H9 (cell line): ENCODE data around the gene ANK3. TPM values are rescaled to one million over a fixed set of nuclear protein-coding genes. Genes with fewer than 3 reads are reported as not detected.
A peak's percentile ranks its signal among the peaks of the same experiment; 100 is the strongest.

Source experiments
- DNase-seq: peaks from one replicate; pipeline ENCODE4 v3.0.0-alpha.2; 2017
- H2AFZ ChIP-seq: one replicate; pipeline ENCODE4 v1.6.1; 2013; ENCODE audit warnings: mild to moderate bottlenecking, low read length, control low read depth, moderate library complexity
- H2AK5ac ChIP-seq: 2 replicates; pipeline ENCODE4 v1.6.1; 2013; ENCODE audit warnings: low read length, control low read depth, mixed read lengths; ENCODE audit not compliant: insufficient read length
- H2BK120ac ChIP-seq: one replicate; pipeline ENCODE4 v1.6.1; 2013; ENCODE audit warnings: low read depth, mild to moderate bottlenecking, low read length, control low read depth, inconsistent platforms; ENCODE audit not compliant: poor library complexity, severe bottlenecking
- H2BK12ac ChIP-seq: 2 replicates; pipeline ENCODE4 v1.6.1; 2013; ENCODE audit warnings: low read length, control low read depth, mixed read lengths, low read depth; ENCODE audit not compliant: insufficient read length
- H2BK15ac ChIP-seq: 2 replicates; pipeline ENCODE4 v1.6.1; 2013; ENCODE audit warnings: low read depth, low read length, control low read depth
- H2BK20ac ChIP-seq: one replicate; pipeline ENCODE4 v1.6.1; 2013; ENCODE audit warnings: low read depth, mild to moderate bottlenecking, low read length, control low read depth, inconsistent platforms; ENCODE audit not compliant: poor library complexity, severe bottlenecking
- H2BK5ac ChIP-seq: 2 replicates; pipeline ENCODE4 v1.6.1; 2013; ENCODE audit warnings: low read length, control low read depth, mixed read lengths; ENCODE audit not compliant: insufficient read length
- H3K14ac ChIP-seq: 2 replicates; pipeline ENCODE4 v1.6.1; 2013; ENCODE audit warnings: low read length, control low read depth; ENCODE audit not compliant: insufficient read depth
- H3K18ac ChIP-seq: 2 replicates; pipeline ENCODE4 v1.6.1; 2013; ENCODE audit warnings: low read depth, mild to moderate bottlenecking, mixed read lengths, low read length, control low read depth; ENCODE audit not compliant: insufficient read length
- H3K23ac ChIP-seq: 2 replicates; pipeline ENCODE4 v1.6.1; 2013; ENCODE audit warnings: low read length, control low read depth, mixed read lengths, low read depth; ENCODE audit not compliant: insufficient read length
- H3K23me2 ChIP-seq: 2 replicates; pipeline ENCODE4 v1.6.1; 2013; ENCODE audit warnings: low read depth, mild to moderate bottlenecking, mixed read lengths, low read length, control low read depth; ENCODE audit not compliant: insufficient read length, poor library complexity, severe bottlenecking
- H3K27ac ChIP-seq: 2 replicates; pipeline ENCODE4 v1.5.1; 2013; ENCODE audit warnings: low read length, control low read depth, mixed read lengths, low read depth; ENCODE audit not compliant: insufficient read length
- H3K27me3 ChIP-seq: 2 replicates; pipeline ENCODE4 v1.6.1; 2013; ENCODE audit warnings: low read length, control low read depth, inconsistent platforms; ENCODE audit not compliant: insufficient read depth
- H3K4ac ChIP-seq: 2 replicates; pipeline ENCODE4 v1.6.1; 2013; ENCODE audit warnings: low read depth, mild to moderate bottlenecking, control low read depth, inconsistent platforms, low read length, moderate library complexity
- H3K4me1 ChIP-seq: 2 replicates; pipeline ENCODE4 v1.6.1; 2013; ENCODE audit warnings: low read length, control low read depth, inconsistent platforms; ENCODE audit not compliant: insufficient read depth
- H3K4me2 ChIP-seq: 2 replicates; pipeline ENCODE4 v1.6.1; 2013; ENCODE audit warnings: low read length, control low read depth, mixed read lengths; ENCODE audit not compliant: insufficient read length, insufficient read depth
- H3K56ac ChIP-seq: 2 replicates; pipeline ENCODE4 v1.6.1; 2013; ENCODE audit warnings: low read depth, mild to moderate bottlenecking, mixed read lengths, low read length, control low read depth; ENCODE audit not compliant: insufficient read length
- H3K79me1 ChIP-seq: 2 replicates; pipeline ENCODE4 v1.6.1; 2013; ENCODE audit warnings: low read depth, mild to moderate bottlenecking, moderate library complexity, low read length, control low read depth, inconsistent platforms; ENCODE audit not compliant: insufficient read depth, poor library complexity, severe bottlenecking
- H3K79me2 ChIP-seq: 2 replicates; pipeline ENCODE4 v1.6.1; 2013; ENCODE audit warnings: low read length, control low read depth, inconsistent platforms; ENCODE audit not compliant: insufficient read depth
- H3K9ac ChIP-seq: 2 replicates; pipeline ENCODE4 v1.6.1; 2013; ENCODE audit warnings: low read length, control low read depth, mixed read lengths; ENCODE audit not compliant: insufficient read length; ENCODE audit errors: extremely low read depth
- H3K9me3 ChIP-seq: one replicate; pipeline ENCODE4 v1.6.1; 2013; ENCODE audit warnings: low read depth, low read length, inconsistent platforms; ENCODE audit not compliant: control insufficient read depth
- H3T11ph ChIP-seq: one replicate; pipeline ENCODE4 v1.6.1; 2013; ENCODE audit warnings: mild to moderate bottlenecking, low read length, control low read depth, inconsistent platforms
- H4K20me1 ChIP-seq: one replicate; pipeline ENCODE4 v1.6.1; 2013; ENCODE audit not compliant: control insufficient read depth, insufficient read length, insufficient read depth
- H4K5ac ChIP-seq: 2 replicates; pipeline ENCODE4 v1.6.1; 2013; ENCODE audit warnings: low read depth, mild to moderate bottlenecking, mixed read lengths, low read length, control low read depth; ENCODE audit not compliant: insufficient read length
- H4K8ac ChIP-seq: replicated peaks from 2 replicates; pipeline ENCODE4 v1.6.1; 2013; ENCODE audit warnings: low read length, control low read depth, mixed read lengths, low read depth; ENCODE audit not compliant: insufficient read length
- H4K91ac ChIP-seq: 2 replicates; pipeline ENCODE4 v1.6.1; 2013; ENCODE audit warnings: low read depth, mild to moderate bottlenecking, moderate library complexity, mixed read lengths, low read length, control low read depth; ENCODE audit not compliant: insufficient read length
- H3K27ac Mint-ChIP-seq, 3 experiments: 2 replicates in 2 of 3; 3 replicates in 1 of 3; pipeline ENCODE4 v1.8.0; 2020 to 2021; ENCODE audit warnings: mixed read lengths in 3 of 3, mild to moderate bottlenecking in 1 of 3, moderate library complexity in 1 of 3
- H3K27me3 Mint-ChIP-seq: 2 replicates; pipeline ENCODE4 v1.8.0; 2021; ENCODE audit warnings: low read depth, mild to moderate bottlenecking, moderate library complexity, mixed read lengths
- H3K36me3 Mint-ChIP-seq, 3 experiments: 2 replicates in 2 of 3; 3 replicates in 1 of 3; pipeline ENCODE4 v1.8.0; 2020 to 2021; ENCODE audit warnings: low read depth in 3 of 3, mixed read lengths in 3 of 3; ENCODE audit not compliant: insufficient read depth in 1 of 3
- H3K4me1 Mint-ChIP-seq, 2 experiments: 2 replicates each; pipeline ENCODE4 v1.8.0; 2020; ENCODE audit warnings: mixed read lengths in 2 of 2
- H3K4me3 Mint-ChIP-seq, 2 experiments: 2 replicates in 1 of 2; 3 replicates in 1 of 2; pipeline ENCODE4 v1.8.0; 2020 to 2021; ENCODE audit warnings: mild to moderate bottlenecking in 2 of 2, mixed read lengths in 2 of 2, moderate library complexity in 1 of 2
- H3K9me3 Mint-ChIP-seq, 2 experiments: 2 replicates in 1 of 2; 3 replicates in 1 of 2; pipeline ENCODE4 v1.8.0; 2020; ENCODE audit warnings: mild to moderate bottlenecking in 2 of 2, mixed read lengths in 2 of 2, moderate library complexity in 1 of 2
- WGBS: extraction: QIAGEN DNeasy Blood & Tissue Kit; methylation state at CpG from one replicate; pipeline ENCODE4 v1.1.7; 2013; ENCODE audit warnings: missing lambda C conversion rate, low lambda C conversion rate, mixed read lengths; ENCODE audit not compliant: insufficient read length; ENCODE audit errors: extremely low coverage; 5-methylcytosine and 5-hydroxymethylcytosine counted together
- total RNA-seq: library from RNA; stranded (reverse); gene quantifications from 2 replicates; pipeline ENCODE4 v1.2.1, GENCODE V29; 2021
- TF ChIP-seq, protein P1 (sequence below): fragments of 200-600 bp; sonication (generic); conservative IDR thresholded peaks from 3 replicates; pipeline ENCODE4 v1.8.0; 2021; ENCODE audit warnings: antibody characterized with exemption, mild to moderate bottlenecking

The ANK3 gene
- total RNA-seq, 1 experiment from 2014 or later: 59.6 TPM

DNA sequence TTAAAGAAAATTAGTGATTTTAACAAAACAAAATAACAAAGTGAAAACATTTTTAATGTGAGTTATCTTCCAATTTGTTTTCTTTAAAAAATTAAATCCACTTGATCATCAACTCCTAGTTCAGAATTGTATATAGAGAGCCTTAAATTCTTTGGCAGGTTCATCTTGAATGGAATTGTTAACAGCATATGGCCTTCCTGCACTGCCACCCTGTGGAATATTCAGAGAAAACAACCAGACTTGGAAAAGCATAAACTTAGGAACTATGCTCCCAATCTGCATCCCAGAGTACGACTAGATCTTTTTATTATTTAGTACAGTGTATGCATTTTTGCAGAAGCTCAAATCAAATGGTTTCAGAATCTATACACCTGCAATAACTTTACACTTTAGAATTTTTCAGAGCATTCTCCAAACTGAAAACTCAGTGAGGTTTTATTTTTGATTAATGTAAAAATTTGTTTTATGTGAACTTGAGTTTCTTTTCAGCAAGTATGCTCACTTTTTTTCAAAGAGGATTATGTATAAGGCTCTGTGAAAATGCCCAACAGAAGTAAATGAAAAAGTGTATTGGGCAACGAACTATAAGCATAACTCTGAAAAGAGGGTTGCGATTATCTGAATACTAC is 44.9 kb upstream of the ANK3 start:
- Mint-ChIP-seq H3K4me1 (peaks cover 7 to 11% of the 10 kb centered on the region in 2 experiments), H3K4me3 (no peak overlapping the region), H3K36me3 (no peaks in the 10 kb centered on the region), H3K27me3 (no peaks in the 10 kb centered on the region), H3K27ac (no peak overlapping the region), H3K9me3 (no peaks in the 10 kb centered on the region)
- Histone ChIP-seq H2BK20ac (no peak overlapping the region), H3K23ac (no peak overlapping the region), H2AK5ac (no peak overlapping the region), H2BK15ac (no peak overlapping the region), H3K4me1 (no peaks in the 10 kb centered on the region), H2BK120ac (no peak overlapping the region), H4K91ac (no peak overlapping the region), H3K4me2 (no peak overlapping the region), H3K56ac (no peak overlapping the region), H2BK12ac (no peak overlapping the region), H3T11ph (no peak overlapping the region), H2AFZ (no peak overlapping the region), H3K18ac (no peak overlapping the region), H3K27ac (no peak overlapping the region), H4K5ac (no peak overlapping the region), H3K23me2 (no peaks in the 10 kb centered on the region), H3K4ac (no peak overlapping the region), H4K8ac (no peak overlapping the region), H2BK5ac (no peak overlapping the region), H4K20me1 (no peaks in the 10 kb centered on the region), H3K9me3 (no peaks in the 10 kb centered on the region), H3K27me3 (no peaks in the 10 kb centered on the region), H3K9ac (no peak overlapping the region), H3K14ac (no peak overlapping the region), H3K79me1 (no peaks in the 10 kb centered on the region), H3K79me2 (no peaks in the 10 kb centered on the region)
- no CpG with 5 or more reads among the region's 3 CpGs for WGBS
- TF ChIP-seq, protein P1, sequence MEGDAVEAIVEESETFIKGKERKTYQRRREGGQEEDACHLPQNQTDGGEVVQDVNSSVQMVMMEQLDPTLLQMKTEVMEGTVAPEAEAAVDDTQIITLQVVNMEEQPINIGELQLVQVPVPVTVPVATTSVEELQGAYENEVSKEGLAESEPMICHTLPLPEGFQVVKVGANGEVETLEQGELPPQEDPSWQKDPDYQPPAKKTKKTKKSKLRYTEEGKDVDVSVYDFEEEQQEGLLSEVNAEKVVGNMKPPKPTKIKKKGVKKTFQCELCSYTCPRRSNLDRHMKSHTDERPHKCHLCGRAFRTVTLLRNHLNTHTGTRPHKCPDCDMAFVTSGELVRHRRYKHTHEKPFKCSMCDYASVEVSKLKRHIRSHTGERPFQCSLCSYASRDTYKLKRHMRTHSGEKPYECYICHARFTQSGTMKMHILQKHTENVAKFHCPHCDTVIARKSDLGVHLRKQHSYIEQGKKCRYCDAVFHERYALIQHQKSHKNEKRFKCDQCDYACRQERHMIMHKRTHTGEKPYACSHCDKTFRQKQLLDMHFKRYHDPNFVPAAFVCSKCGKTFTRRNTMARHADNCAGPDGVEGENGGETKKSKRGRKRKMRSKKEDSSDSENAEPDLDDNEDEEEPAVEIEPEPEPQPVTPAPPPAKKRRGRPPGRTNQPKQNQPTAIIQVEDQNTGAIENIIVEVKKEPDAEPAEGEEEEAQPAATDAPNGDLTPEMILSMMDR: peak; percentile 89
- DNase-seq: no peak
